GM13977 (cell line): ENCODE results near the gene LDAF1.
"Not testable (repeated sequence)": the region's sequence is repeated elsewhere in the genome, so short reads cannot be mapped to it uniquely, and the experiment has no call there.

ENCODE experiments used
- DNase-seq: peaks from one replicate; pipeline ENCODE4 v3.0.0; 2012; ENCODE audit warnings: low spot score
- in situ Hi-C: fragments of 300-500 bp; cut with MboI; formaldehyde crosslinking; loops from one replicate; pipeline ENCODE4 v1.12.0; 2022; ENCODE audit warnings: low sequenced_read_pairs, low pct_unique_long_range_greater_than_20kb, mixed read lengths, inconsistent platforms; ENCODE audit not compliant: unreplicated experiment
- TF ChIP-seq, protein P1 (sequence below): IDR thresholded peaks from 2 replicates; pipeline ENCODE4 v1.5.1; 2012; ENCODE audit warnings: mild to moderate bottlenecking, control low read depth; ENCODE audit not compliant: insufficient read depth; ENCODE audit errors: extremely low read depth, missing control alignments

Gene LDAF1

DNA sequence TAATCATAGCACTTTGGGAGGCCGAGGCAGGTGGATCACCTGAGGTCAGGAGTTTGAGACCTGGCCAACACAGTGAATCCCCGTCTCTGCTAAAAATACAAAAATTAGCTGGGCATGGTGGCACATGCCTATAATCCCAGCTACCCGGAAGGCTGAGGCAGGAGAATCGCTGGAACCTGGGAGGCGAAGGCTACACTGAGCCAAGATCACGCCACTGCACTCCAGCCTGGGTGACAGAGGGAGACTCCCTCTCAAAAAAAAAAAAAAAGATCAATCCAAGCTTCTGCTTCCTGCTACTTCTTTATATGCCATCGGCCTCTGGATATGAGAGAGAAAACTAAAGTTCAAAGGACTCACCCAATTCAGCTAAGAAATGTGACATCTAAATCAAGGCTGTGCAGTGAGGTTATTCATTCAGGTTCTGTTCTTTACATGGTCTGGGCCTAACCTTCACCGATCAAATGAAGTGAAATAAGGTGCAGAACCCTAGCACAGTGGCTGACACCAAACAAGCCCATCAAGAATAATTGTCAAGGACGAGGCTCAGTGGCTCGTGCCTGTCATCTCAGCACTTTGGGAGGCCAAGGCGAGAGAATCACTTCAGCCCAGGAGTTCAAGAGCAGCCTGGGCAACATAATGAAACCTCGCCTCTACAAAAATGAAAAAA lies 27.3 kb downstream of the LDAF1 start:
- no peak for DNase-seq
- in situ Hi-C loops, result loop anchor here (10.0 kb wide), 2 partner anchors 89 to 1139 kb away; partner anchors contain the start of gene CRYM
- TF ChIP-seq, protein P1, sequence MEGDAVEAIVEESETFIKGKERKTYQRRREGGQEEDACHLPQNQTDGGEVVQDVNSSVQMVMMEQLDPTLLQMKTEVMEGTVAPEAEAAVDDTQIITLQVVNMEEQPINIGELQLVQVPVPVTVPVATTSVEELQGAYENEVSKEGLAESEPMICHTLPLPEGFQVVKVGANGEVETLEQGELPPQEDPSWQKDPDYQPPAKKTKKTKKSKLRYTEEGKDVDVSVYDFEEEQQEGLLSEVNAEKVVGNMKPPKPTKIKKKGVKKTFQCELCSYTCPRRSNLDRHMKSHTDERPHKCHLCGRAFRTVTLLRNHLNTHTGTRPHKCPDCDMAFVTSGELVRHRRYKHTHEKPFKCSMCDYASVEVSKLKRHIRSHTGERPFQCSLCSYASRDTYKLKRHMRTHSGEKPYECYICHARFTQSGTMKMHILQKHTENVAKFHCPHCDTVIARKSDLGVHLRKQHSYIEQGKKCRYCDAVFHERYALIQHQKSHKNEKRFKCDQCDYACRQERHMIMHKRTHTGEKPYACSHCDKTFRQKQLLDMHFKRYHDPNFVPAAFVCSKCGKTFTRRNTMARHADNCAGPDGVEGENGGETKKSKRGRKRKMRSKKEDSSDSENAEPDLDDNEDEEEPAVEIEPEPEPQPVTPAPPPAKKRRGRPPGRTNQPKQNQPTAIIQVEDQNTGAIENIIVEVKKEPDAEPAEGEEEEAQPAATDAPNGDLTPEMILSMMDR, result no peak

DNA sequence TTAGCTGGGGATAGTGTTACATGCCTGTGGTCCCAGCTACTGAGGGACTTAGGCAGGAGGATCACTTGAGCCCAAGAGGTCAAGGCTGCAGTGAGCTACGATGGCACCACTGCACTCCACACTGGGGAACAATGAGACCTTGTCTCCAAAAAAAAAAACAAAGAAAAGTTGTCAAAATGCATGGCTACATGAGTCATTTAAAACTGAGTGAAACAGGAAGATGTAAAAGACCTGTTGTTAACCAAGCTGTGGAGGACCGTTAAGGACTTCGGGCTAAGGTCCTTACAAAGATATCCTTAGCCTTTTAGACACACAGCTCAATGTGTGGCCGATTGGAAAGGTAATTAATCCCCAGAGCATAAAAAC lies 27.8 kb downstream of the LDAF1 start:
- in situ Hi-C loops, result loop anchor here (10.0 kb wide), 2 partner anchors 88 to 1138 kb away; partner anchors contain the start of gene CRYM
- no peak for DNase-seq
- TF ChIP-seq, protein P1, result no peak

DNA sequence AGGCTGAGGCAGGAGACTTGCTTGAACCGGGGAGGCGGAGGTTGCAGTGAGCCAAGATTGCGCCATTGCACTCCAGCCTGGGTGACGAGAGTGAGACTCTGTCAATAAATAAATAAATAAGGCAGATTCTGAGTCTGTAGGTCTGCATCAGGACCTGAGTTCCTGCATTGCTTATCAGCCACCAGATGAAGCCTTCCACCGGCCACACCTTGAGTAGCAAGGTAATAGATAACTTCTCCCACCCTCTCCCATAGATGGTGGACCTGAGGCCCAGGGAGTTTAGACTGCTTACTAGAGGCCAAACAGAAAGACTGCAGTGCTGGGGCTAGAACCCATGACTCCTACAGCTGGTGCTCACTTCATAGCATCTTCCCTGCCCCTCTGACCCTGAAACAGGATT lies 30.8 kb downstream of the LDAF1 start:
- TF ChIP-seq, protein P1, result no peak
- in situ Hi-C loops, result loop anchor here (10.0 kb wide), 2 partner anchors 85 to 1135 kb away; partner anchors contain the start of gene CRYM
- DNase-seq, result no peak

DNA sequence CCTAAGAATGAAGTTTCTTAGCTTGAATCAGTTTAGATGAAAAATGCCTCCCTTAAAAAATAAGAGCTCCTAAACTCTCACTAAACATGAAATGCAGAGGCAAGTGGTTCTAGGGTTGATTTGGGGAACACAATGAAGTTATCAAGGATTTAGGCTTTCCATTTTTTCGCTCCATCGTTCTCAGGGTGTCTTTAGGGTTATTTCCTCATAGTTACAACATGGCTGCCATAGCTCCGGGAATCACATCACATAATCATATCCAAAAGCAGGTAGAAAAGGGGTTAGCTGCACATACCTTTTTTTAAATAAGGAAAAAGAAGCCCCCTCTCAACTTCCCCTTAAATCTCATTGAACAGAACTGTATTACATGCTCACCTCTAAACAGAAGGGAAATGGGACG lies 31.5 kb downstream of the LDAF1 start:
- TF ChIP-seq, protein P1, result no peak
- no peak for DNase-seq
- in situ Hi-C loops, result no loop called here

DNA sequence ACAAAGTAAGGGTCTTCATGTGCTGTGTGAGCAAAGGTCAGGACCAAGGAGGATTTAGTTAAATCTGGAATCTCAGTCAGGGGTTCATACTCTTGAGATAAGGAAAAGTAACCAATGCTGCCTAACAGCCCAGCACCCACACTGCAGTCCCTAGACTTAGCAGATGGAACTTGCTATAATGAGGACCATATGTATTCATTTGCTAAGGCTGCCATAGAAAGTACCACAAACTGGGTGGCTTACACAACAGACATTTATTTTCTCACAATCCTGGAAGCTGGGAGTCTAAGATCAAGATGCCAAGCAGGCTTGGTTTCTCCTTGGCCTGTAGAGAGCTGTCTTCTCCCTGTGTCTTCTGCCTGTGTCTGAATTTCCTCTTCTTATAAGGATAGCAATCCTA lies 32.1 kb downstream of the LDAF1 start:
- in situ Hi-C loops, result no loop called here
- DNase-seq, result no peak
- TF ChIP-seq, protein P1, result no peak

DNA sequence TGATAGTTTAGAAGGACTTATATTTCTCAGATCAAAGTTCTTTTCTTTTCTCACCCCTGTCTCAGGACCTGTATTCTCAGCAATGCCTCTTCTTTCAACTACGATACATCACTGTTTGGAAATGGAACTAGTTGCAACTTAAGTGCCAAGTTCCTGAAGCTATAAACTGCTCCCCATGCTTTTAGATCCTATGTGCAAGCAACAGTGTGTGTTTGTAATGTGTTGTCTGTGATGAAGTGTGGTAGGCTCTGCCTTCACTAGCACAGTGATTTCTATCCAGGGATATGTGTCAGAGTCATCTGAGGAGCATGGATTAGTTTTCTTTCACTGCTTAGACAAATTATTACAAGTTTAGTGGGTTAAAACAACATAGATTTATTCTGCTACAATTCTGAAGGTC lies 34.5 kb downstream of the LDAF1 start:
- TF ChIP-seq, protein P1, result no peak
- DNase-seq, result no peak
- in situ Hi-C loops, result no loop called here

DNA sequence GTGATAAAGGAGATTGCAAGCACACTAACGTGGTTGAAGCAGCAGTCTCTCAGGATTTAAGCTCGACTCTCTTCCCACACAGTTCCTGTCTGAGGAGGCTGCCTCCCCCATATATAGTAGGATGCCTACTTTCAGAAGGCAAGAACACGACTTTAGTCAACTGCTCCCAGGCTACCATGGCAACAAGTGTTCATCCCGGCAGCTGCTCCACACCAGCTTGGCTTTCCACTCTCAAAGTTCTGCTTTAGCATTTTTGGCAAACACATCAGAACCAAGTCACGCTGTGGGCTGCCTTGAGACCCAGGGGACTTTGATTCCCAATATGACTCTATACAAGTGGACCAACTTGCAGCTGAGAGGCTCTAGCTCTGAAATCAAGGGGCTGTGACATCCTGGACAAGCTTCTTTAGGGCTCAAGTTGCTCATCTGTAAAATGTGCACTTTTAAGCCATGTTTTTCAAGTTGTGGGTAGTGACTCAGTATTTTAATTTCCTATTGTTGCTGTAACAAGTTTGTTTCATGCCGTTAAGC lies 36.4 kb downstream of the LDAF1 start:
- in situ Hi-C loops, result no loop called here

DNA sequence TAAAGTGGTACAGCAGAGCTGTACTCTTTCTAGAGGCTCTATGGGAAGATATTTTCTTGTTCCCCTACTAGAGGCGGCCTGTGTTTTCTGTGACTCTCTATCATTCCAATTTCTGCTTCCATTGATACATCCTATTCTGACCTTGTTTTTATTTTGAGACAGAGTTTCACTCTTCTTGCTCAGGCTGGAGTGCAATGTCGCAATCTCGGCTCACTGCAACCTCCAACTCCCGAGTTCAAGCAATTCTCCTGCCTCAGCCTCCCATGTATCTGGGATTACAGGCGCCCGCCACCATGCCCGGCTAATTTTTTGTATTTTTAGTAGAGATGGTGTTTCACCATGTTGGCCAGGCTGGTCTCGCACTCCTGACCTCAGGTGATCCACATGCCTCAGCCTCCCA lies 36.9 kb downstream of the LDAF1 start:
- DNase-seq, in situ Hi-C loops: not testable (repeated sequence)

More for the DNA sequence above, 36.4 kb downstream of the LDAF1 start:
- TF ChIP-seq, protein P1, result no peak
- DNase-seq, result peak; percentile 10
